ENCODE measurements around the gene ATG9B.
"Not testable (repeated sequence)": the region's sequence is repeated elsewhere in the genome, so short reads cannot be mapped to it uniquely, and the experiment has no call there.

The ATG9B gene

DNA sequence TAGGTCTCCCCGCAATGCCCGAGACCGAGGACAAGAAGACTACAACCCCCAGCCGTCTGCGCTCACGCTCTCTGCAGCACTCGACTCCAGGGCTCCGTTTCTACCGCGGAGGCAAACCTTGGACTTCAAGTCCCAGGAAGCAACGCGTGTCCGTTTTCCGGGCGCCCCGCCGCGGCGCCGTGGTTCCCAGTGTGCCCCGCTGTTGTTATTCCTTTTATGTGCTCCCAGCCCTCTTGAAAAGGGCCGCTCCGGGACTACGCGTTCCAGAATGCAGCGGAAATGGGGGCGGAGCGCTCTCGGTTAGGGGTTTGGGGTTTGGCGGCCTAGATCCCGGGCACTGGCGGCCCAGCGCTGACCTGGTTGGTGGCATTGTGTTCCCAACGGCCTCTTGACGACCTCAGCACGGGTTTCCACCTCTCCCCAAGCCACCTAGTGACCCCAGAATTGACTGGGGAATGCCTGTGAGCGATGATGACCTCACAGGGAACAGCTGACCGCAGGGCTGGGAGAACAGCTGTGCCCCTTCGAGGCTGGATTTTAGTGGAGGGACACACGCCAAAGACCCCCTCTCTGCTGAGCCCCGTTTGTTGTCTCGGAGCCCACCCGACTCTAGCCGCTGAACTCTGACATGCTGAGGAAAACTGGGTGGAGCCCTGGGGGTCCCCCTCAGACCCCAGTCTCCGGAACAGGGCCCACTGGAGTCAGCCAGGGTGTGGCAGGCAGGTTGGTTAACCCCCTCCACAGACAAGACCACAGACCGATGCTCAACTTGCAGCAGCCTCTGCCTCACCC lies 33.9 kb upstream of the ATG9B start:
- peak; percentile 100 for DNase-seq (ENCODE audit: low read depth)

DNA sequence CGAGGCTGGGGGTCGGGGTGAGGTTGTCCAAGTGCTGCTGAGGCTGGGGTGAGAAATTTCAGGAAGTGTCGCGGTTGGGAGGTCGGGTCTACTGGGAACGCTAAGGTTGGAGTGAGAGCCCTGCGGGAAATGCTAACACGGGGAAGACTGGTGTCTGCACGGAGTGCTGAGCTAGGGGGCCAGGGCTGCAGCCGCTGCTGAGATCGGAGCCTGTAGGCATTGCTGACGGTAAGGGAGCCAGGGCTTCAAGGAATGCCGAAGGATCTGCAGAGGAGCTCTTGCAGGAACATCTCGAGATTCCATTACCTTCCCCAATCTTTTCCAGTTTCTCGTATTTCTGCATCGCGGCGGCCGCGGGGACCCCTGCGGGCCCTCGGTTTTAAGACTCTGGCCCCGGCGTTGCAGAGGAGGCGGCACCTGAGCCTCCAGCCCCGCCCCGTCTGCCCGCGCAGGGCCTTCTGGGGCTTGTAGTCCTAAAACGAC lies 33.3 kb upstream of the ATG9B start, which contains the start of gene CDK5:
Gene CDK5, minus strand, starts transcription at position 392 of the 483 bp plus-strand sequence. Its CDS starts 49 bp downstream, at position 343.
- peak; percentile 23 for DNase-seq (ENCODE audit: low read depth)

DNA sequence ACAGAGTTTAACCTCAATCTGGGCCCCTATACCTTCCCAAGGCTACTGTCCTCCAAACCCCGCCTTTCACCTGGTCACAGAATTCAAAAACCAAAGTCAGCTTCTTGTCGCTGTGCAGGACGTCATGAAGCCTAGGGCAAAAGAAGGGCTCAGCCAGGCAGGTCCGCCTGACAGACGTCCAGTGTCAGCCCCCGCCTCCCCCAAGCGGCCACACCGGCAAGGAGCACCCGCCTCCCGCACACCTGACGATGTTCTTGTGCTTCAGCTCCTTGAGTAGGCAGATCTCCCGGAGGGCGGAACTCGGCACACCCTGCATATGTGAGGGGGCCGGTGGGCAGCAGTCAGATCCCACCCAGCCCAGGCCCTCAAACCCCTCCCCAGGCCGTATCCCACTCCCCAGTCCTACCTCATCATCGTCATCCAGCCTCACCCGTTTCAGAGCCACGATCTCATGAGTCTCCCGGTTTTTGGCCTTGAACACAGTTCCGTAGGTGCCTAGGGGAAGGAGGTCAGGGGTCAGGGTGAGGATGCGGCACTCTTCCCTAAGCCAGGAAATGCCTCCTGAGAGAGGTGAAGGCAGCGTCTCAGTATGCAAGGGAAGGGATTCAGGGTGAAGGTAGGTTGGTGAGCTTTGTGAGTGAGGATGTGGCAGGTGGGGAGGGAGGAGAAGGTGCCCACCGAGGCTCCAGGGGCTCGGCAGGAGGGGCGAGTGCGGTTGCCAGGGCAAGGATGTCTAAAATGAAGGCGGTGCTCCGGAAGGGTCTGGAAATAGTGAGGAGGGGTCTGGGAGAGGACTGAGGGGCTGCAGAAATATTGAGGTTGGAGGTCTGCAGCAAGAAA lies 32.6 kb upstream of the ATG9B start:
- DNase-seq (ENCODE audit: low read depth): no peak

GRCh38 chr7:151056283-151056665 lies 32.0 kb upstream of the ATG9B start:
- no peak for DNase-seq (ENCODE audit: low read depth)

GRCh38 chr7:151053751-151054150 lies 29.5 kb upstream of the ATG9B start:
- no peak for DNase-seq (ENCODE audit: low read depth)

DNA sequence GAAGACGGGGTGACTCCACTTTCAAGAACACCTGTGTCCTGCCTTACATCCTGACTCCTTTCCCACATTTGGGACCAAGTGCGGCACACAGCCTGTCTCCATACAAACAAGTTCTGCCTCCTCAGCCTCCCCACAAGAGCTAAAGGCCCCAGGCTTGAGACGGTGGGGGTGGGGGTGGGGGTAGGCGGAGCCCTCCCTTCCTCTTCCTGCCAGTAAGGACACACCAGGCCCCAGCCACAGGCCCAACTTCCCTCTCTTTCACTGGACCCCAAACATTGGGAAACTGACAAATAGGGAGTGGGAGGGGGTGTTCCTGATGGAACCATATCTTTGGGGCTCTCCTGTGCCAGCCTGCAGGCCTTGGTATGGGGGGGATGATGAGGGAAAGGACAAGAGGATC lies 28.8 kb upstream of the ATG9B start:
- DNase-seq (ENCODE audit: low read depth): no peak

DNA sequence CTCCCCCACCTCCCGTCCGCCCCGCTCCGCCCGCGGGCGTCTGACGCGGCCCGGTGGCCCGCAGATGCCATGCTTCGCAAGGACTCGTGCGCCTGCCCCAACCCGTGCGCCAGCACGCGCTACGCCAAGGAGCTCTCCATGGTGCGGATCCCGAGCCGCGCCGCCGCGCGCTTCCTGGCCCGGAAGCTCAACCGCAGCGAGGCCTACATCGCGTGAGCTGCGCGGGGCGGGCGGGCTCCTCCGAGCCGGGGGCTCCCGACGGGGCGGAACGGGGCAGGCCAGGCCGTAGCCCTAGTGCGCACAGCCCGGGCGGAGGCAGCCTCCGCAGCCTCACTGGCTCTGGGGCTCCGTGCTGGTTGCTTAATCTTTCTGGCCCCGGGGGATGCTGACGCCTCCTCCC lies 26.8 kb upstream of the ATG9B start:
- DNase-seq (ENCODE audit: low read depth): peak; percentile 65

DNA sequence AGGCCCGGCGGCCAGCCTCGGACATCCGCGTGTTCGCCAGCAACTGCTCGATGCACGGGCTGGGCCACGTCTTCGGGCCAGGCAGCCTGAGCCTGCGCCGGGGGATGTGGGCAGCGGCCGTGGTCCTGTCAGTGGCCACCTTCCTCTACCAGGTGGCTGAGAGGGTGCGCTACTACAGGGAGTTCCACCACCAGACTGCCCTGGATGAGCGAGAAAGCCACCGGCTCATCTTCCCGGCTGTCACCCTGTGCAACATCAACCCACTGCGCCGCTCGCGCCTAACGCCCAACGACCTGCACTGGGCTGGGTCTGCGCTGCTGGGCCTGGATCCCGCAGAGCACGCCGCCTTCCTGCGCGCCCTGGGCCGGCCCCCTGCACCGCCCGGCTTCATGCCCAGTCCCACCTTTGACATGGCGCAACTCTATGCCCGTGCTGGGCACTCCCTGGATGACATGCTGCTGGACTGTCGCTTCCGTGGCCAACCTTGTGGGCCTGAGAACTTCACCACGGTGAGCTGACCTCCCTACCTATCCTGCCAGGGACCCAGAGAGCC lies 24.7 kb upstream of the ATG9B start:
- DNase-seq (ENCODE audit: low read depth): no peak

DNA sequence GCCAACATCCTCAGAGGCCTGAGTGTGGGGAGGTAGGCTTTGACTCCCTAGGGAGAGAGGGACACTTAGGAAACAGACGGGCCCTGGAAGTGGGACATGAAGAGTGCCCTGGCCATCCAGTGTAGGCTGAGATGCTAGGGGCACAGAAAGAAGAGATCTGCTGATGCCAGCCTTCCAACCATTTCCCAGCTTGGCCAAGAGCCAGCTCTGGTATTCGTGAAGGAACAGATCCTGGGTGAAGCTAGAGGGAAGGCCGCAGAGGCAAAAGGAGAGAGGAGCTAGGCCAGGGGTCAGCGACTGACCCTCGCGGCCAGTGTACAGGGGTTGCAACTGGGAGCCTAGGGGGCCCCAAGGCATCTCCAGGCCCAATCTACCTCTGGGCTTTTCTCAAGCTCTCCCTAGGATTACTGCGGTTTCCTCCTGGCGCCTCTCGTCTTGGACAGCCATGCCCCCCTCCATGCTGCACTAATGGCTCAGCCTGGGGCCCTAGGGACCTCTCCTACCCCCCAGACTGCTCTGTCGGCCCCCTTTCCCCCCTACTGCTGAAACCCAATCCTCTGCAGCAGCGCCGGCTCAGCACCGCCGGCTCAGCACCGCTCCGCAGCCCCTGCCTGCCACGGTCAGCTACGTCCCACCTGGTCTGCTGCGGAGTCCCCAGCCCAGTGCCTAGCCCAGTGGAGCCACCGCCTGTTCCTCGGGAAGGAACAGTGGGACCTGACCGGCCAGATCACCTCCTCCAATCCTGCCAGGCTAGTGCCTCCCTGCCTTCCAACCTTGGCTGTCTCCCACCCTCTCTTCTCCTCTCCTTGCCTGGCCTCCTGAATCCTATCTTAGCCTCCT lies 23.9 kb upstream of the ATG9B start, which contains the start of gene ASIC3:
Gene ASIC3, plus strand, starts transcription at position 556 of the 840 bp plus-strand sequence. CDS start 355 bp downstream, outside the sequence.
- no peak for DNase-seq (ENCODE audit: low read depth)

- peak; percentile 69 for DNase-seq (ENCODE audit: low read depth)
Measured at GRCh38 chr7:151046603-151047573, 22.6 kb upstream of the ATG9B start.

DNA sequence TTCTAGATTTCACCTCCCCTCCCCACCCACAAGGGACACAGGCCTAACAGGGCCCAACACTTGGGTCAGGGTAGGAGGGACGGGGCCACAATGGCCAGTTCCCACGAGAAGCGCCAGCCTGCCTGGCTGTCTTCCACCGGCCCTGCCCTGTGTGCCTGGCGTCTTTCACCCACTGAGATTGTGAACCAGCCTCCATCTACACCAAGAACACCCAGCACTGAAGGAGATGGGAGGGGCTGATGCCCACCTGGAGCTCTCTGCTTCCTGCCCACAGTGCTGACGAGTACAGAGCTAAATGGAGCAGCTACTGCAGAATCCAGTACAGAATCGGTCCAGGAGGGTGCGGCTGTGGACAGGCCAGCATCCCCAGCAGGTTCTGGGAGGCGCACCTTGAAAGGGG lies 21.7 kb upstream of the ATG9B start:
- DNase-seq (ENCODE audit: low read depth): no peak

GRCh38 chr7:151045262-151045661 lies 21.0 kb upstream of the ATG9B start:
- DNase-seq (ENCODE audit: low read depth): no peak

GRCh38 chr7:151043959-151044358 lies 19.7 kb upstream of the ATG9B start:
- DNase-seq (ENCODE audit: low read depth): no peak

DNA sequence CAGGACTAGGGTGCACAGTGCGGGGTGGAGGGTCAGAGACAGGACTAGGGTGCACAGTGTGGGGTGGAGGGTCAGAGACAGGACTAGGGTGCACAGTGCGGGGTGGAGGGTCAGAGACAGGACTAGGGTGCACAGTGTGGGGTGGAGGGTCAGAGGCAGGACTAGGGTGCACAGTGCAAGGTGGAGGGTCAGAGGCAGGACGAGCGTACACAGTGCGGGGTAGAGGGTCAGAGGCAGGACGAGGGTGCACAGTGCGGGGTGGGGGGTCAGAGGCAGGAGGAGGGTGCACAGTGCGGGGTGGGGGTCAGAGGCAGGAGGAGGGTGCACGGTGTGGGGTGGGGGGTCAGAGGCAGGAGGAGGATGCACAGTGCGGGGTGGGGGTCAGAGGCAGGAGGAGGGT lies 19.2 kb upstream of the ATG9B start:
- not testable (repeated sequence) for DNase-seq (ENCODE audit: low read depth)

DNA sequence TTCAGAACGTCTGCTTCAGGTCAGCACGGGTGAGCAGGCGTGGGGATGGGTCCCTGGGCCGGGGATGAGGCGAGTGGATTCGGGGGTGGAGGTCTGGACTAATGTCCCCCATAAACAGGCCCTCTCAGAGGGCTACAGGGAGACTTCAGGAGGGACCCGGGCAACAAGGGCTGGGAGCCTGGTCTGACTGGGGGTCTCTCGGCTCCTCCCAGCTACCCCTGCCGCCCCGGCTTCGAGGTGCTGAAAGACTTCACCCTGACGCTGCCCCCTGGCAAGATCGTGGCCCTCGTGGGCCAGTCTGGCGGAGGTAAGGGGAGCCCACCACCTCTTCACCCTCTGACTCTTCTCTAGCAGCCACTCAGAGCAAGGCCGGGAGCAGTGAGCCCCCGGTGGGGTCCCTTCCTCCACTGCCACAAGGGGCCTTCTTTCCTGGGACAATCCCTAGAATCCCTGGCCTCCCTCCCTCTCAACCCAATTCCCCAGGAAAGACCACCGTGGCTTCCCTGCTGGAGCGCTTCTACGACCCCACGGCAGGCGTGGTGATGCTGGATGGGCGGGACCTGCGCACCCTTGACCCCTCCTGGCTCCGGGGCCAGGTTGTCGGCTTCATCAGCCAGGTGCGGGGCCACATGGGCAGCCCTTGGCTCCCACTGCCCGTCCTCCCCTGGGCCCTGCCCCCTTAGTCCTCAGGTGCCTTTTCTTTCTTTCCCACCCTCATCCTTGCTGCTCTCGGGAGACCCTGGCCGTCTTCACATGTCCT lies 16.5 kb upstream of the ATG9B start:
- DNase-seq (ENCODE audit: low read depth): no peak

GRCh38 chr7:151039850-151040548 lies 15.7 kb upstream of the ATG9B start:
- peak; percentile 39 for DNase-seq (ENCODE audit: low read depth)

GRCh38 chr7:151038951-151039849 lies 14.9 kb upstream of the ATG9B start:
- peak; percentile 87 for DNase-seq (ENCODE audit: low read depth)

DNA sequence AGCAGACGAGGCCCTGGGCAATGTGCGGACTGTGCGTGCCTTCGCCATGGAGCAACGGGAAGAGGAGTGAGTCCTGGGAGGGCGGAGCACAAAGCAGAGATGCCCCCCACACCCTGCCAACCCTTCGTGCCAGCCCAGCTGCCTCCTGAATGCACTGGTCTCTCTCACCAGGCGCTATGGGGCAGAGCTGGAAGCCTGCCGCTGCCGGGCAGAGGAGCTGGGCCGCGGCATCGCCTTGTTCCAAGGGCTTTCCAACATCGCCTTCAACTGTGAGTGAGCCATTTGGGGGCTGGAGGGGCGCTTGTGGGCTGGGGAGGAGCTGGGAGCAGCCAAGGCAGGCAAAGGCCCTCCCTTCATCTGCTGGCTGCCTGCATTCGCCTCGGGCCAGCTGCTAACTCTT lies 11.6 kb upstream of the ATG9B start:
- no peak for DNase-seq (ENCODE audit: low read depth)
